Natural killer cell (primary cell): Measurements from ENCODE around the gene COG6. TPM values are rescaled to one million over a fixed set of nuclear protein-coding genes. Genes with fewer than 3 reads are reported as not detected.

Experiments
- ATAC-seq, 3 donors: fragments of 150-1000 bp in 2 of 3; fragments of 200-7000 bp in 1 of 3; cut with Tn5 transposase; 1 replicate in 1 of 3; 2 replicates in 2 of 3; pipeline ENCODE4 v1.10.0; 2021; ENCODE audit warnings: mild to moderate bottlenecking in 2 of 3, moderate library complexity in 2 of 3
- DNase-seq, 2 donors: peaks; one replicate each; pipeline versions ENCODE4 v3.0.0 to v3.0.0-alpha.2; 2013 to 2021; ENCODE audit warnings: mixed read lengths in 1 of 2
- H3K27ac ChIP-seq: one replicate; pipeline ENCODE4 v1.5.1; 2013; ENCODE audit warnings: mild to moderate bottlenecking, low read length
- H3K27me3 ChIP-seq: one replicate; pipeline ENCODE4 v1.6.1; 2013; ENCODE audit warnings: low read length; ENCODE audit not compliant: control insufficient read depth, insufficient read depth
- H3K36me3 ChIP-seq: one replicate; pipeline ENCODE4 v1.6.1; 2013; ENCODE audit warnings: low read length; ENCODE audit not compliant: control insufficient read depth, insufficient read depth
- H3K4me1 ChIP-seq: one replicate; pipeline ENCODE4 v1.6.1; 2013; ENCODE audit warnings: low read length; ENCODE audit not compliant: control insufficient read depth, insufficient read depth
- H3K4me3 ChIP-seq: one replicate; pipeline ENCODE4 v1.5.1; 2013; ENCODE audit warnings: low read length
- H3K9me3 ChIP-seq: one replicate; pipeline ENCODE4 v1.6.1; 2013; ENCODE audit warnings: low read length; ENCODE audit not compliant: control insufficient read depth, insufficient read depth
- H3K27ac Mint-ChIP-seq, 2 donors: one replicate each; pipeline ENCODE4 v1.8.0; 2022; ENCODE audit warnings: mild to moderate bottlenecking in 2 of 2, mixed read lengths in 2 of 2, moderate library complexity in 1 of 2
- H3K27me3 Mint-ChIP-seq, 2 donors: one replicate each; pipeline ENCODE4 v1.8.0; 2022; ENCODE audit warnings: low read depth in 2 of 2, mixed read lengths in 2 of 2
- H3K36me3 Mint-ChIP-seq: one replicate; pipeline ENCODE4 v1.8.0; 2022; ENCODE audit warnings: mixed read lengths
- H3K4me1 Mint-ChIP-seq, 2 donors: one replicate each; pipeline ENCODE4 v1.8.0; 2022; ENCODE audit warnings: mixed read lengths in 2 of 2
- H3K4me3 Mint-ChIP-seq: one replicate; pipeline ENCODE4 v1.8.0; 2022; ENCODE audit warnings: mild to moderate bottlenecking, moderate library complexity, mixed read lengths
- H3K9me3 Mint-ChIP-seq, 2 donors: one replicate each; pipeline ENCODE4 v1.8.0; 2022; ENCODE audit warnings: mixed read lengths in 2 of 2
- WGBS: methylation state at CpG from one replicate; pipeline ENCODE4 v1.1.7; 2013; ENCODE audit warnings: missing lambda C conversion rate; ENCODE audit not compliant: insufficient coverage; 5-methylcytosine and 5-hydroxymethylcytosine counted together
- intact Hi-C: fragments of 100-400 bp; cut with micrococcal nuclease; formaldehyde crosslinking; loops from one replicate; pipeline ENCODE4 v1.14.2; 2022
- total RNA-seq, 4 donors: library from RNA; stranded (reverse); fragments of 120-200 nt in 1 of 4; gene quantifications; one replicate each; pipeline versions ENCODE4 v1.2.3 to v1.2.4, GENCODE V29; 2013 to 2022
- TF ChIP-seq, protein P1 (sequence below): fragments of 200-600 bp; IDR thresholded peaks from one replicate; pipeline ENCODE4 v1.8.0; 2022; ENCODE audit warnings: antibody characterized with exemption

The COG6 gene
- total RNA-seq, 3 donors from 2014 or later (not counting 1 experiment from before 2014, with no cell fraction given), result 30.2 to 36.0 (median 32.3) TPM

DNA sequence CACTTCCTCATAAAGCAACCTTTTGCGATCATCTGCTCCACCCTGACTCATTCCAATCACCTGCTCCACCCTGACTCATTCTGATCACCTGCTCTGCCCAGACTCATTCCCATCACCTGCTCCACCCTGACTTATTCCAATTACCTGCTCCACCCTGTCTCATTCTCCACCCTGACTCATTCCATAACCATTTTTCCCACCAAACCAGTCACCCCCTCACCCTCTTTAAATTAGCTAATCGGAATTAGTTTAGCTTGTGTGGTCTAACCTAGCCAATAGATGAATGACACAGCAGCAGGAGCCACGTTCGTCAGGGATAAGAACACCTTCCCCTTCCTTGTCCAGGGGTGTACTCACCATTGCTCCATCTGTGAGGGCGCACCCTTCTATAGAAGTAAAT is 134.0 kb downstream of the COG6 start:
- Mint-ChIP-seq H3K4me1 (no peaks in the 10 kb centered on the region), H3K4me3 (no peak overlapping the region), H3K9me3 (peaks cover 4 to 5% of the 10 kb centered on the region in 2 donors), H3K27ac (no peak overlapping the region), H3K36me3 (no peaks in the 10 kb centered on the region), H3K27me3 (peaks cover 6 to 17% of the 10 kb centered on the region in 2 donors)
- WGBS, result 88% methylated on average over 3 of the region's 5 CpGs
- Histone ChIP-seq H3K4me1 (no peaks in the 10 kb centered on the region), H3K36me3 (no peaks in the 10 kb centered on the region), H3K9me3 (peaks cover 5% of the 10 kb centered on the region), H3K27ac (no peak overlapping the region), H3K27me3 (no peaks in the 10 kb centered on the region), H3K4me3 (no peak overlapping the region)
- TF ChIP-seq, protein P1, sequence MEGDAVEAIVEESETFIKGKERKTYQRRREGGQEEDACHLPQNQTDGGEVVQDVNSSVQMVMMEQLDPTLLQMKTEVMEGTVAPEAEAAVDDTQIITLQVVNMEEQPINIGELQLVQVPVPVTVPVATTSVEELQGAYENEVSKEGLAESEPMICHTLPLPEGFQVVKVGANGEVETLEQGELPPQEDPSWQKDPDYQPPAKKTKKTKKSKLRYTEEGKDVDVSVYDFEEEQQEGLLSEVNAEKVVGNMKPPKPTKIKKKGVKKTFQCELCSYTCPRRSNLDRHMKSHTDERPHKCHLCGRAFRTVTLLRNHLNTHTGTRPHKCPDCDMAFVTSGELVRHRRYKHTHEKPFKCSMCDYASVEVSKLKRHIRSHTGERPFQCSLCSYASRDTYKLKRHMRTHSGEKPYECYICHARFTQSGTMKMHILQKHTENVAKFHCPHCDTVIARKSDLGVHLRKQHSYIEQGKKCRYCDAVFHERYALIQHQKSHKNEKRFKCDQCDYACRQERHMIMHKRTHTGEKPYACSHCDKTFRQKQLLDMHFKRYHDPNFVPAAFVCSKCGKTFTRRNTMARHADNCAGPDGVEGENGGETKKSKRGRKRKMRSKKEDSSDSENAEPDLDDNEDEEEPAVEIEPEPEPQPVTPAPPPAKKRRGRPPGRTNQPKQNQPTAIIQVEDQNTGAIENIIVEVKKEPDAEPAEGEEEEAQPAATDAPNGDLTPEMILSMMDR, result no peak
- ATAC-seq (no peak), DNase-seq (no peak)
- intact Hi-C loops, result no loop called here

Other genes starting within 250 kb of the COG6 start
- not detected for gene LHFPL6, start 52.5 kb upstream of the COG6 start, total RNA-seq